T follicular helper cell (primary cell): ENCODE data around the gene HOPX.
"Not testable (repeated sequence)": the region's sequence is repeated elsewhere in the genome, so short reads cannot be mapped to it uniquely, and the experiment has no call there.

Experiments used
- DNase-seq: peaks from one replicate; pipeline ENCODE4 v3.0.0-alpha.2; 2020; ENCODE audit warnings: low read depth

The HOPX gene

GRCh38 chr4:56688094-56688647, 7.1 kb upstream of the HOPX start:
- no peak for DNase-seq

DNA sequence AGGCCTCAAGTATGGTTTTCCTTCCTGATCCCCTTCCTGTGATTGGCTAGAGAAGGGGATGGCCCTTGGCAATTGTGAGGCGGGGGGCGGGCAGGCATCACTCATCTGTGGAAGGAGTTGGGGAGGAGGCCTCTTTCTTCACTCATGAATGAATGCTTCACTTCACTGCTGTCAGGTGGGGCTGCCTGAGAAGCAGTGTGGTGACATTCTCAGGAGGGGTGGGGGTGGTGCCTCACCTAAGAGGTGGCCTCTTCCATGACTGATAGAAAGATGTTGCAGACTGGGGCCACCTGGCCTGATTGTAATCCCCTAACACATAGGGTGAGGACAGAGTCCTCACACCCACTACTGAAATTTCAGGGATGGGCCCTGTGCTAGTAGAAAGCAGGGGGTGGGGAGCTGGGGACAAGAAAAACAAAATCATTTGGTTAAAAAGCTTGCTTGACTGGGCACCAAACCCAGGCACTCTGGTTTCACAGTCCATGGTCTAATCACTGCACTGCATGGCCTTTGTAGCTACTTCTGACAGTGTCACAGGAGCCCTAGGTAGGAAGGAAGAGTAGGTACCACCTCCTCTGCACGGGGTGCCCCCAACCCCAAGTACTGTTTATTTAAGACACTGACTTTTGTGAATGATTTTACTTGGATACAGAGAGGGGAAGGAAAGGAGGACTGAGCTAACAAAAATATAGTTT, 5.6 kb upstream of the HOPX start:
- no peak for DNase-seq

- no peak for DNase-seq
These were observed 3.4 kb upstream of the HOPX start for GRCh38 chr4:56684320-56685050.

DNA sequence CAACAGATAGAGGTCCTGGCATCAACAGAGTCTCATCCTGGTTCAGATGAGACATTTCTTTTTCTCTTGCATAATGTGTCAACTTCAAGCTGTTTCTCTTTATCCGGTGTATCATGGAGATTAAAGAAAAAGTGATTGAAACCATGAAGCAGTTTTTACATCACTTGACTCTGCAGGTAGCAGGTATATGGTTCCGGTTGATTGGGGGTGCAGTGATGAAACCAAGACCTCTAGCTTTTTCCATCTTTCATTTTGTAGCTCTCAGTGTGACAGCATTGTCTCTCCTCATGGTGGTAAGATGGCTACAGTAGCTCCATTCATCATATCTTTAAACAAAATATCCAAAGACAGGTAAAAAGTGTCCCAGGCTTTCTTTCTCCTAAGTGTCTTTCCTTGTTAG, 2.4 kb upstream of the HOPX start:
- DNase-seq: no peak

GRCh38 chr4:56681853-56682525, 893 bp upstream of the HOPX start:
- no peak for DNase-seq

GRCh38 chr4:56680266-56680665, 830 bp downstream of the HOPX start:
- DNase-seq: no peak

- no peak for DNase-seq
These were observed 3.4 kb downstream of the HOPX start for GRCh38 chr4:56677711-56678110.

DNA sequence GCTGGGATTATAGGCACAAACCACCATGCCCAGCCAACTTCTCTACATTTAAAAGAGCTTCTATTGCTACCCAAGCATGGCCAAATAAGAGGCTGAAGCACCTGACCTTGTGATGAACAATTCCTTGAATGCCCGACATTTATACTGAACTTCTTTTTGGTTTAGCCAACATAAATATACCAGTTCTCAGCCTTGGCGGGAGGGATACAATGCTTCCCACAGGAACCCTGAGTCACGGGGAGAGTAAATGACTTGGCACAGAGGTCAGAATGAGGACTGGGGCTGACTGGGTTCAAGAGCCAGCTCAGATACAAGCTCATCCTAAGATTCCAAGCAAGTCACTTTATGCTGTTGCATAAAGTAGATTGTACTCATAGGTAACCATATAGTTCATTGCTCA, 6.1 kb downstream of the HOPX start:
- no peak for DNase-seq

- DNase-seq: no peak
These were observed 9.2 kb downstream of the HOPX start for GRCh38 chr4:56671860-56672259.

- no peak for DNase-seq
These were observed 9.7 kb downstream of the HOPX start for GRCh38 chr4:56671373-56671772.

DNA sequence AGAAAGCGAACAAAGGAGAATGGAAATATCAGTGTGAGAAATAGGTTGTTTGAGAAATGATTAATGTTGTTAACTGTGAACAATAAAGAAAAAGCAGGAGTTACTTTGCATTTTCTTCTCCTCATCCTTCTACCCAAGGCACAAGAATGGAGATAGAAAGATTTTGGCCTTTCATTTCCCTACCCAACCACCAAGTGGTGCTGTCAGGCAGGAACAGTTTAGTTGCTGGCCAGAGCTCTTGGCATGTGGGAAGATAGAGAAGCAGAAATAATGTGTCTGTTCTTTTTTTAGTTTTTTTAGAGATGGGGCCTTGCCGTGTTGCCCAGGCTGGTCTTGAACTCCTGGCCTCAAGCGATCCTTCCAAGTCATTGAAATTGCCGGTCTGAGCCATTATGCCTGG, 12.8 kb downstream of the HOPX start:
- DNase-seq: no peak

- not testable (repeated sequence) for DNase-seq
These were observed 13.7 kb downstream of the HOPX start for GRCh38 chr4:56667396-56667795.

- no peak for DNase-seq
These were observed 14.8 kb downstream of the HOPX start for GRCh38 chr4:56666279-56666678.

GRCh38 chr4:56665781-56666180, 15.3 kb downstream of the HOPX start:
- no peak for DNase-seq

DNA sequence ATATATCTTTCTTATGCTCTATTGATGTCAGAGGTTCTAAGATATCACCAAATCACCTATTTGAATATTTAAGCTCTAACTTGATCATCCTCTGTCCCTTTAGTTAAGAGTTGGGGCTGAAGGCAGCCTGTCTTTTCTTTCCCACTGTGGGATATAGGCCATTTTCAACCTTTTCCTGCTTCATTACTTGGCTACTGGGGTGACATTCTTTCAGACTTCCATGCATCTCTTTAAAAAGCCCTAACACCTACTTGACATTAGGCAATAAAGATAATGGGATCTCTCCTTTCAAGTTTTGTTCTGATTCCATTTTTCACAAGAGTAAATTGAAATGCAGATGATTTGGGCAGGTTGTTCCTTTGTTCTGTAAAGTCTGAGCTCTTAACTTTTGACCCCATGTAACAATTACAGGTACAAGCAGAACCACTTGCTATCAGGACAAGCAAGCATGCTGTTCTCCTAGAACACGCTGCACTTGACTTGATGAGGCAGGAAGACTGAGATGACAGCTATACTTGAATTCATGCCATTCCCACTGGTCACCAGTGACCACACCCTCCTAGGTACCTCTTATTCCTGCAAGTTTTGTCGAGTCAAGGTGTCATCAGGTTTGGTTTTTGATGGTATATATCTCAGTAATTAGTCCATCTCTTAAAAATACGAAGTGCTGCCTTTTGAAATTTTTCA, 18.2 kb downstream of the HOPX start:
- DNase-seq: no peak

GRCh38 chr4:56659946-56660345, 21.1 kb downstream of the HOPX start:
- no peak for DNase-seq

DNA sequence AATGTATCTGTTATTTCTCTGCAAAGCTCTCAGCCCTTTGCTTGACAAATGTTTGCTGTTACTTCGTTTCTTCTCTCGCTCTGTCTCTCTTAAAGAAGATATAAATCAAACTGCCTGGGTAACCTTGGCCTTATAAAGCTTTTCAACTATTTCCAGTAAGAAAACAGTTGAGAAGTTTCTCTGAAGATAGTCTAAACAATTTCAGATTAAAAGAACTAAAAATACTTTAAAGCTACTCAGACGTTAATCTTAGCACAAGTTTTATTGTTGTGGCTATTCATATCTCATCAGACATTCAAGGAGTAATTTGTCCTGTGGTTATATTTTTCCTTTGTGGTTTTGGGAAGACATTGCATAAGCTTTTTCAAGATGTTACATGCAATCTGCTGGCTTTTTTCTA, 22.6 kb downstream of the HOPX start:
- no peak for DNase-seq

DNA sequence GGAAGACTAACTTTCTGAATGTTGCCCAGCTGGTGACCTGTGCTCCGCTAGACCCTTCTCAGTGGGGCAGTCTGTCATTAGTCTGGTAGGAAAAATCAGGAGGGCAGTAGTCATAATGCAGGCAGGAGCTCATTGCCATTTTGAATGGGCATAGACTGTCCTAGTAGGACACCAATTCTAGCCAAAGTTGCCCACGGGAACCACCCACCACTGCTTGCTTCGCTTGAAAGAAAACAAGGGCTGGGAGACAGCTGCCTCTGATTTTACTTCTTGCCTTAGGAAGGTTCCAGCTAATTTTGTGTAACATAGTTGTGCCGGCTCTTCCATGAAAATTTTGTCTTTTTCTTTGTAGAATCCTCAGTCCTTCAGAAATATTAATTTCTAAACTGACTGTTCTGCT, 23.3 kb downstream of the HOPX start:
- DNase-seq: no peak

- DNase-seq: no peak
These were observed 24.0 kb downstream of the HOPX start for GRCh38 chr4:56657128-56657527.

DNA sequence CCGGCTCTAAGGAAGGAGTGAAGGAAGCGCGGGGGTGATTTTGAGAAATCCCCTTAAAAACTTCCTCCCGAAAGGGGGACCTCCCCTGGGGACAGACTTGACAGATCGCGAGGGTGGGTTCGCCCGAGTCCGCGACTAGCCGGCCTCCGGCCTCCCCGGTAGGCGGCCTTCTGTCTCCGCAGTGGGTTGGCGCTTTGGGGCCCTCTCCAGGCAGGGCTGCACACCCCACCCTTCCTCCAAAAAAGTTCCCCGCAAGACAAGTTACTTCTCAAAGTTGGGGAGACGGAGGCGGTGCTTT, 24.8 kb downstream of the HOPX start:
- no peak for DNase-seq

DNA sequence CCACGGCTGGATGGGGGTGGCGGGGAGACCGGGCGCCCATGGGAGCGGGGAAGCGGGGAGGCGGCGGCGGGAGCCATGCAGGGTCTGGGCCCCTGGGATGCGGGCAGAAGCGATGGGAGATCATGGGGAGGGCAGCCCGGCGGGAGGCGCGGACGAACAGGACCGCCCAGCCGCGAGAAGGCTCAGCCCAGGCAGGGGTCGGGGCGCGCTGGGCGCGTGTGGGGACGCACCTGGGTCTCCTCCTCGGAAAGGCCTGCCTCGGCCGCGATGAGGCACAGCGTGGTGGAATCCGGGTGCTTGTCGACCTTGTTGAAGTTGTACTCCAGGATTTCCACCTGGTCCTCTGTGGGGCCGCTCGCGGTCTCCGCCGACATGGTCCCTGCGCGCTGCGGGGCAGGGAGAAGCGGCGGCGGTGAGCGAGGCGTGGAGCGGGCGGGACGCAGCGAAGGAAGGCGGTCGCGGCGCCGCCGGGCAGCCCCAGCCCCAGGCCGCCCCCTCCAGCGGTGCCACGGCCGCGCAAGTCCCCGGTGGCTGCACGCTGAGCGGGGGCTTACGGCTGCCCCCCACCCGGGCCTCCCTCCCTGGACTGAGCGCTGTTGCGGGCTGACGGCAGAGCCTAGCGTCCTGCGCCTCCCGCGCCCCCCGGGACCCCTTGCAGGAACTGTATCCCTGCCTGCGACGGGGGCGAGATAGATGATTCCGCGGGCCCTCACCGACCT, 25.3 kb downstream of the HOPX start:
- no peak for DNase-seq

DNA sequence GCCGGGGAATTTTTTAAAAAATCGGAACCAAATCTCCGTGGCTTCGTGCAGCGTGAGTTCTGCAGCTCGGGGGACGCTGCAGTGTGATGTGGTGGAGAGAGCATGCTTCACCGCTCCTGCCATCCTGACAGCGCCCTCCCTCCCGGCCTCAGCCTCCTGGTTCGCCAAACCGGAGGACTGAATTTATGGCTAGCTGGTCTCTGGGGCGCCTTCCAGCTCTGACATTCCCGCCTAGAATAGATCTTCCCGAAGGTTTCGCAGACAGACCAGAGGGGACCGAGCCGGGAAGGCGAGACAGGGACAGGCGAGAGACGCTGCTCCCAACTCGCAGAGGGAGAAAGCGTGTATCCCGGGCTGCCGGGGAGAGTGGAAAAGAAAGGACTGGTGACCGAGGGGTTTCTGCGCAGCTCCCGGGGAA, 25.9 kb downstream of the HOPX start:
- DNase-seq: no peak
